Body of pancreas (tissue), 4 donors: ENCODE results near the gene PGA5.
"Not testable (repeated sequence)": the region's sequence is repeated elsewhere in the genome, so short reads cannot be mapped to it uniquely, and the experiment has no call there.

ENCODE experiments used
- CTCF ChIP-seq, 7 experiments: fragments of 450-650 bp in 4 of 7; fragments of 200-600 bp in 3 of 7; sonication (generic) in 3 of 7; IDR thresholded peaks; one replicate each; pipeline ENCODE4 v1.5.1; 2016 to 2019; ENCODE audit warnings: antibody characterized with exemption in 7 of 7
- POLR2A ChIP-seq, 3 donors: fragments of 450-650 bp; IDR thresholded peaks; one replicate each; pipeline ENCODE4 v1.6.1; 2016; ENCODE audit warnings: antibody characterized with exemption in 3 of 3, mild to moderate bottlenecking in 2 of 3

GRCh38 chr11:61250796-61251765, 10.1 kb downstream of the PGA5 start:
- TF ChIP-seq CTCF, POLR2A (IDR thresholded peaks at IDR 0.05): not testable (repeated sequence)
